Measurements from ENCODE around the gene SUCLG2. TPM values are rescaled to one million over a fixed set of nuclear protein-coding genes. Genes with fewer than 3 reads are reported as not detected.

Gene SUCLG2
- total RNA-seq, 1 donor from 2014 or later = 20.8 TPM

DNA sequence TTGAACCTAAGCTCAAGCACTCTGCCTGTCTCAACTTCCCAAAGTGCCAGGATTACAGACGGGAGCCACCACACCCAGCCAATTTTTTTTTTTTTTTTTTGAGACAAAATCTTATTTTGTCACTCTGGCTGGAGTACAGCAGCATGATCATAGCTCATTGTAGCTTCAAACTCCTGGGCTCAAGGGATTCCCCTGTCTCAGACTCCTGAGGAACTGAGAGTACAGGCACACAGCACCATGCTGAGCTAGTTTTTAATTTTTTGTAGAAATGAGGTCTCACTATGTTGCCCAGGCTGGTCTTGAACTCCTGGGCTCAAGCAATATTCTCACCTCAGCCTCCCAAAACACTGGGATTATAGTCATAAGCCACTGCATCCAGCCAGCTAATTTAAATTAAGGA, 36.8 kb upstream of the SUCLG2 start:
- H3K4me2 ChIP-seq (ENCODE audit: low read length) = no peak overlapping the region
- no peak overlapping the region for H3K9ac ChIP-seq (ENCODE audit: low read length)
- H3K27ac Mint-ChIP-seq (ENCODE audit: unreplicated experiment) = no peak overlapping the region
- H3K4me3 ChIP-seq (ENCODE audit: insufficient read depth, low read depth, low read length) = no peak overlapping the region
- no peaks in the 10 kb centered on the region for H3K27me3 ChIP-seq (ENCODE audit: insufficient read depth, low read length)
- H3K9me3 ChIP-seq (ENCODE audit: insufficient read depth, low read depth, low read length) = no peaks in the 10 kb centered on the region
- no peak overlapping the region for H3K27ac ChIP-seq (ENCODE audit: low read depth, low read length)
- H3K9me3 Mint-ChIP-seq (ENCODE audit: unreplicated experiment) = peaks cover 7% of the 10 kb centered on the region
- no peaks in the 10 kb centered on the region for H3K36me3 Mint-ChIP-seq (ENCODE audit: low read depth, unreplicated experiment)
- FAIRE-seq (no peak), DNase-seq (ENCODE audit: low read depth) (no peak)
- no peaks in the 10 kb centered on the region for H3K79me2 ChIP-seq (ENCODE audit: insufficient read depth, low read length)
- TF ChIP-seq, protein P1, sequence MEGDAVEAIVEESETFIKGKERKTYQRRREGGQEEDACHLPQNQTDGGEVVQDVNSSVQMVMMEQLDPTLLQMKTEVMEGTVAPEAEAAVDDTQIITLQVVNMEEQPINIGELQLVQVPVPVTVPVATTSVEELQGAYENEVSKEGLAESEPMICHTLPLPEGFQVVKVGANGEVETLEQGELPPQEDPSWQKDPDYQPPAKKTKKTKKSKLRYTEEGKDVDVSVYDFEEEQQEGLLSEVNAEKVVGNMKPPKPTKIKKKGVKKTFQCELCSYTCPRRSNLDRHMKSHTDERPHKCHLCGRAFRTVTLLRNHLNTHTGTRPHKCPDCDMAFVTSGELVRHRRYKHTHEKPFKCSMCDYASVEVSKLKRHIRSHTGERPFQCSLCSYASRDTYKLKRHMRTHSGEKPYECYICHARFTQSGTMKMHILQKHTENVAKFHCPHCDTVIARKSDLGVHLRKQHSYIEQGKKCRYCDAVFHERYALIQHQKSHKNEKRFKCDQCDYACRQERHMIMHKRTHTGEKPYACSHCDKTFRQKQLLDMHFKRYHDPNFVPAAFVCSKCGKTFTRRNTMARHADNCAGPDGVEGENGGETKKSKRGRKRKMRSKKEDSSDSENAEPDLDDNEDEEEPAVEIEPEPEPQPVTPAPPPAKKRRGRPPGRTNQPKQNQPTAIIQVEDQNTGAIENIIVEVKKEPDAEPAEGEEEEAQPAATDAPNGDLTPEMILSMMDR (IDR thresholded peaks at IDR 0.05; ENCODE audit: insufficient read depth, low read depth, low read length) = no peak
- no peak for TF ChIP-seq EZH2 (IDR thresholded peaks at IDR 0.05; ENCODE audit: insufficient read depth, low read length)
- no peak overlapping the region for H2AFZ ChIP-seq (ENCODE audit: low read depth, low read length)
- no peaks in the 10 kb centered on the region for H3K4me1 ChIP-seq (ENCODE audit: insufficient read depth, low read length)
- no peak overlapping the region for H3K4me3 Mint-ChIP-seq (ENCODE audit: unreplicated experiment)
- no peaks in the 10 kb centered on the region for H3K27me3 Mint-ChIP-seq (ENCODE audit: low read depth, unreplicated experiment)
- H3K4me1 Mint-ChIP-seq (ENCODE audit: low read depth, unreplicated experiment) = peaks cover 4% of the 10 kb centered on the region
- H3K36me3 ChIP-seq (ENCODE audit: insufficient read depth, low read length) = no peaks in the 10 kb centered on the region
- H4K20me1 ChIP-seq (ENCODE audit: insufficient read depth, low read length) = no peaks in the 10 kb centered on the region

DNA sequence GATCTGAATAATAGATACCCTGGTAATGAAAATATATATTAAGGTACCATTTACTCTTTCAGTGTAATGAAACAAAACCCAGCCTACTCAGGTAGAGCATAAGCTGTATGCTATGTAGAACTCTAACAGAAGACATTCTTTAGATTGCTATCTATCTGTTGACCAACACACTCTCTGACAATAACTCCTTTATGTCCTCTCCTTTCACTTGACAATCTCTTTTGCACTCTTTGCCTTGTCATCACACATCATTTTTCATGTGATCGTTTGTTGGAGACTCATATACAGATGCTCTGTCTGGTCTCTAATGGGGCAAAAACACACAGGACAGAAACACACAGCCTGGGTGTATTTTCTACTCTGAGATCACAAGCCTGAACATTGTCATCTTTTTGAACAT, 35.4 kb upstream of the SUCLG2 start:
- FAIRE-seq = no peak
- H3K36me3 Mint-ChIP-seq (ENCODE audit: low read depth, unreplicated experiment) = no peaks in the 10 kb centered on the region

DNA sequence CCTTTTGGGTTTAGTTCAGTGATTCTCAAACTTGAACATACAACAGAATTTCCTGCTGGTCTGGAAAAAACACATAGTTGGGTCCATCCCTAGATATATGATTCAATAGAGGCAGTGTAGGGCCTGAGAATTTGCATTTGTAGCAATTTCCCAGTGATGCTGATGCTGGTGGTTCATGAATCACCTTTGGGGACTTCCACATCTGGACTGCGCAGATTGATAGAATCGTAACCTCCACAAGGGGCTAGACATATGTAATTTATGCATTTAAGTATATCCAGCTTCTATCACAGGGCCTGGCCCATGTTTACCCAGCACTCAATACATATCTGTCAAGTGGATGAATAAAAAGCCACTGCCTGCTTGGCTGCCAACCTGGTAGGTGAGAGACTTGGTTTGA, 33.8 kb upstream of the SUCLG2 start:
- Histone ChIP-seq H3K9me3 (ENCODE audit: insufficient read depth, low read depth, low read length) (no peaks in the 10 kb centered on the region), H2AFZ (ENCODE audit: low read depth, low read length) (no peak overlapping the region), H4K20me1 (ENCODE audit: insufficient read depth, low read length) (no peaks in the 10 kb centered on the region), H3K79me2 (ENCODE audit: insufficient read depth, low read length) (no peaks in the 10 kb centered on the region), H3K4me1 (ENCODE audit: insufficient read depth, low read length) (no peaks in the 10 kb centered on the region), H3K27ac (ENCODE audit: low read depth, low read length) (no peak overlapping the region), H3K27me3 (ENCODE audit: insufficient read depth, low read length) (no peaks in the 10 kb centered on the region), H3K4me2 (ENCODE audit: low read length) (no peak overlapping the region), H3K4me3 (ENCODE audit: insufficient read depth, low read depth, low read length) (no peak overlapping the region), H3K9ac (ENCODE audit: low read length) (no peak overlapping the region), H3K36me3 (ENCODE audit: insufficient read depth, low read length) (no peaks in the 10 kb centered on the region)
- TF ChIP-seq, protein P1 (IDR thresholded peaks at IDR 0.05; ENCODE audit: insufficient read depth, low read depth, low read length) = no peak
- no peak for TF ChIP-seq EZH2 (IDR thresholded peaks at IDR 0.05; ENCODE audit: insufficient read depth, low read length)
- Mint-ChIP-seq H3K27me3 (ENCODE audit: low read depth, unreplicated experiment) (no peaks in the 10 kb centered on the region), H3K27ac (ENCODE audit: unreplicated experiment) (no peak overlapping the region), H3K4me3 (ENCODE audit: unreplicated experiment) (no peak overlapping the region), H3K36me3 (ENCODE audit: low read depth, unreplicated experiment) (no peaks in the 10 kb centered on the region), H3K9me3 (ENCODE audit: unreplicated experiment) (no peaks in the 10 kb centered on the region), H3K4me1 (ENCODE audit: low read depth, unreplicated experiment) (peaks cover 4% of the 10 kb centered on the region)
- FAIRE-seq (no peak), DNase-seq (ENCODE audit: low read depth) (no peak)

More for the DNA sequence above, 35.4 kb upstream of the SUCLG2 start:
- no peak overlapping the region for H3K9ac ChIP-seq (ENCODE audit: low read length)
- Mint-ChIP-seq H3K4me1 (ENCODE audit: low read depth, unreplicated experiment) (peaks cover 4% of the 10 kb centered on the region), H3K4me3 (ENCODE audit: unreplicated experiment) (no peak overlapping the region), H3K27me3 (ENCODE audit: low read depth, unreplicated experiment) (no peaks in the 10 kb centered on the region), H3K9me3 (ENCODE audit: unreplicated experiment) (peaks cover 7% of the 10 kb centered on the region), H3K27ac (ENCODE audit: unreplicated experiment) (no peak overlapping the region)
- no peaks in the 10 kb centered on the region for H3K79me2 ChIP-seq (ENCODE audit: insufficient read depth, low read length)
- no peak overlapping the region for H3K27ac ChIP-seq (ENCODE audit: low read depth, low read length)
- H4K20me1 ChIP-seq (ENCODE audit: insufficient read depth, low read length) = no peaks in the 10 kb centered on the region
- TF ChIP-seq EZH2 (IDR thresholded peaks at IDR 0.05; ENCODE audit: insufficient read depth, low read length) = no peak
- TF ChIP-seq, protein P1 (IDR thresholded peaks at IDR 0.05; ENCODE audit: insufficient read depth, low read depth, low read length) = no peak
- no peaks in the 10 kb centered on the region for H3K27me3 ChIP-seq (ENCODE audit: insufficient read depth, low read length)
- no peak for DNase-seq (ENCODE audit: low read depth)
- no peak overlapping the region for H3K4me3 ChIP-seq (ENCODE audit: insufficient read depth, low read depth, low read length)
- H3K4me1 ChIP-seq (ENCODE audit: insufficient read depth, low read length) = no peaks in the 10 kb centered on the region
- no peaks in the 10 kb centered on the region for H3K36me3 ChIP-seq (ENCODE audit: insufficient read depth, low read length)
- no peaks in the 10 kb centered on the region for H3K9me3 ChIP-seq (ENCODE audit: insufficient read depth, low read depth, low read length)
- no peak overlapping the region for H3K4me2 ChIP-seq (ENCODE audit: low read length)
- H2AFZ ChIP-seq (ENCODE audit: low read depth, low read length) = no peak overlapping the region
